Measurements from ENCODE around the gene KPNA2.
"Not testable (repeated sequence)": the region's sequence is repeated elsewhere in the genome, so short reads cannot be mapped to it uniquely, and the experiment has no call there.

KPNA2 gene

GRCh38 chr17:68020791-68021190 lies 14.7 kb upstream of the KPNA2 start:
- DNase-seq = peak; percentile 52

GRCh38 chr17:68021963-68022362 lies 13.6 kb upstream of the KPNA2 start:
- no peak for DNase-seq

- DNase-seq = not testable (repeated sequence)
These were observed 13.0 kb upstream of the KPNA2 start for GRCh38 chr17:68022547-68022946.

GRCh38 chr17:68029512-68030215 lies 5.9 kb upstream of the KPNA2 start:
- DNase-seq = peak; percentile 80

GRCh38 chr17:68033636-68034451 lies 1.7 kb upstream of the KPNA2 start:
- DNase-seq = no peak

GRCh38 chr17:68034452-68034776 lies 1.1 kb upstream of the KPNA2 start:
- no peak for DNase-seq

- DNase-seq = peak; percentile 98
These were observed 408 bp upstream of the KPNA2 start for GRCh38 chr17:68035131-68035522.

- DNase-seq = no peak
These were observed 991 bp downstream of the KPNA2 start for GRCh38 chr17:68036304-68037147.

GRCh38 chr17:68047153-68047846 lies 11.8 kb downstream of the KPNA2 start:
- no peak for DNase-seq

GRCh38 chr17:68047890-68048542 lies 12.5 kb downstream of the KPNA2 start:
- not testable (repeated sequence) for DNase-seq

- peak; percentile 18 for DNase-seq
These were observed 13.5 kb downstream of the KPNA2 start for GRCh38 chr17:68048996-68049395.

GRCh38 chr17:68049812-68050437 lies 14.4 kb downstream of the KPNA2 start:
- not testable (repeated sequence) for DNase-seq

- not testable (repeated sequence) for DNase-seq
These were observed 16.1 kb downstream of the KPNA2 start for GRCh38 chr17:68051321-68052312.

GRCh38 chr17:68052810-68053209 lies 17.3 kb downstream of the KPNA2 start:
- DNase-seq = no peak

GRCh38 chr17:68053231-68054013 lies 17.9 kb downstream of the KPNA2 start:
- no peak for DNase-seq

GRCh38 chr17:68054296-68054900 lies 18.9 kb downstream of the KPNA2 start:
- no peak for DNase-seq

GRCh38 chr17:68057531-68057952 lies 22.0 kb downstream of the KPNA2 start:
- DNase-seq = no peak

- DNase-seq = no peak
These were observed 24.8 kb downstream of the KPNA2 start for GRCh38 chr17:68060336-68060735.

Data from NCI-H510A treated with DMSO at 0.1 percent for 48 hours (cell line).